Measurements from ENCODE around the gene AVPR2.

The AVPR2 gene

DNA sequence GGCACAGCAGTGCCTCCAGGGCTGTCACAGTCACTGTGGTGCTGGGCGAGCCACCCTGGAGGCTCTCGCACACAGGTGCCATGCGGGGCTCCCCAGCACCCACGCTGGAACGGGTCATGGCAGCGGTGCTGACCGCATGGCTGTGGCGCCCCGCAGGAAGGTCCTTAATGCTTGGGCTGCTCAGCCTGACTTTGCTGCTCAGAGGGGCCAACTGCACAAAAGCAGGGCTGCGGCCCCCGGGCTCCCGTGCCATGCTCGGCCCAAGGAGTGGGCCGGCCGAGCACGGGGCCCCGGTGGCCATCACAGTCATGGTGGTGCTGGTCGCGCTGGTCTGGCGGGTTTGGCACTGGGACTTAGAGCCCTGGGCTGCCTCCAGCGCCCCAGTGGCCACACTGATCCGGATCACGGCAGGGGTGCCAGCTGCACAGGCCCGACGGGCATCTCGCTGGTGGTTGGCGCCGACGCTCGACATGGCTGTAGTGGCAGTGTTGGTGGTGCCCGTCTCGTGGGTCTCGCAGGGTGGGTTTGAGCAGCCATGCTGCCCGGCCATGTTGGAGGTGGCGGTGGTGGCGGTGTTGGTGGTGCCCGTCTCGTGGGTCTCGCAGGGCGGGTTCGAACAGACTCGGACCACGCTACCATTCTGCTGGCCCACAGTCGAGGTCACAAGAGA is 50.2 kb downstream of the AVPR2 start:
- no peak for DNase-seq

DNA sequence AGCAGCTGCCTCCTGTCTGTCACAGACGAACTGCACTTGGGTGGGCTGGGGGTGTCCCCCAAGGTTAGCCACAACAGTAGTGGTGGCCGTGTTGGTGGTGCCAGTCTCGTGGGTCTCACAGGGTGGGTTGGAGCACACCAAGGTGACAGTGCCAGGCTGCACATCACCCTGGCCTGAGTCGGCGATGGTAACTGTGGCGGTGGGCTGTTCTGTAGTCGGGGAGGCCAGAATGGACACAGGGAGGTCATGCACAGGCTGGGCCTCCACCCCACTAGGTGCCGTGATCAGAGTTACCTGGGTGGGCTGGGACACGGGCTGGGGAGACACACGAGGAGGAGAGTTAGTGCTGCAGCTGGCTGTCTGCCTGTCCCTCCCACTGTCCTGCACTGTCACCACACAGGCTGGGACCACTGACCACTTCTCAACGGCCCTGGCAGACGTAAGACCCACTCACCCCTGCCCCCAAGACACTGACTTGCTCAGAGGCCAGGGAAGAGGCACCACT is 50.8 kb downstream of the AVPR2 start:
- no peak for DNase-seq

DNA sequence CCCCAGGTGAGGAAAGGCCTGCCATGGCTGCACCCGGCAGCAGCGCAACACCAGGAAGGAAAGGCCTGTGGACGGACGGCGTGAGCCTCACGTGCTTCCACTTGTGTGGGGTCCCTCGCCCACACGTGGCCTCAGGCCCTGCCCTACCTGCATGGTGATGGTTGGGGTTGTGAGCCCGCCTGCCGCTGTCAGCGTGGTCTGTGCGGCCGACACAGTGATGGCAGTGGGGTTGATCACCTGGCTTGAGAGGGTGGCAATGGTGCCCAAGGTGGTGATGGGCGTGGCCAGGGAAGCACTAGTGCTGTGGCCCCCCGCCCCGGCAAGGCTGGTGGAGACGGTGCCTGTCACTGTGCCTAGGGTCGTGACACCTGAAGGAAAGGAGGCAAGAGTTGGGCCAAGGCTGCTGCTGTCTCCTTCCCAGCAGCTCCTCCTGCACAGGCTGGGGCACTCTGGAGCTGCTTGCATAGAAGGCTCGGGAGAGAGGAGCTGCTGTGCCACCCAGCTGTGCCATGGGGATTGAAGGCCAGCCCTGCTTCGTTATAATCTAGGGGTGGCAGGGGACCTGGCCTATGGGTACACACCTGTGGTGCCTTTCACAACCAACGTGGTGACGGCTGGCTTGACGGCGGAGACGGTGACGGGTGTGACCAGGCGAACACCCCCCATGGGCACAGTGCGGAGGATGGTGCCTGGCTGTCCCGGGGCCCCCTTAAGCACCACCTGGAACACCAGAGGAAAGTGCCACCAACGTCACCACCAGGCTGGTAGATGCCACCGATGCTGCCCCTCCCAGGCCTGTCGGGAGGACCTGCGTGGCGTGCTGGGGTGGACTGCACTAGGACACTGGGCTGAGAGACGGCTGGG is 51.8 kb downstream of the AVPR2 start:
- no peak for DNase-seq

All from DMS79 treated with DMSO at 0.1 percent for 48 hours (cell line).